Endothelial cell of umbilical vein (primary cell): Measurements from ENCODE around the gene TCEA2. TPM values are rescaled to one million over a fixed set of nuclear protein-coding genes. Genes with fewer than 3 reads are reported as not detected.

Experiments
- BruUV-seq: library from RNA; stranded (reverse); fragments of 400-500 nt; replicated peaks from 2 replicates; lab custom pipeline; 2021; lab: Mats Ljungman, UMichigan
- CTCF ChIA-PET: fragments of 300-600, 350-600 bp; sonication (Branson Sonifier 250); formaldehyde crosslinking; loops from one replicate; lab custom pipeline; 2021; ENCODE audit warnings: antibody characterized with exemption, inconsistent platforms; lab: Charles Lee
- POLR2A ChIA-PET: fragments of 300-600, 350-600 bp; sonication (Branson Sonifier 250); formaldehyde crosslinking; loops from one replicate; lab custom pipeline; 2021; ENCODE audit warnings: antibody characterized with exemption, inconsistent platforms; lab: Charles Lee
- DNase-seq: peaks from one replicate; pipeline ENCODE4 v3.0.0-alpha.2; 2011; ENCODE audit warnings: low read depth, low spot score
- FAIRE-seq: peaks from 2 replicates; lab custom pipeline; 2011; peaks lifted over from hg19 to GRCh38; lab: Jason Lieb, UNC
- H2AFZ ChIP-seq: 2 replicates; pipeline ENCODE4 v1.6.0; 2012; ENCODE audit warnings: low read depth, low read length, control low read depth, inconsistent platforms
- H3K27ac ChIP-seq: 2 replicates; pipeline ENCODE4 v1.5.1; 2011; ENCODE audit warnings: low read depth, mild to moderate bottlenecking, control low read depth, low read length, moderate library complexity; ENCODE audit not compliant: insufficient read depth
- H3K27me3 ChIP-seq, 2 experiments: 2 replicates each; pipeline versions ENCODE4 v1.6.0 to v1.6.1; 2011; ENCODE audit warnings: low read length in 2 of 2, mixed read lengths in 1 of 2; ENCODE audit not compliant: control insufficient read depth in 2 of 2, insufficient read depth in 2 of 2
- H3K36me3 ChIP-seq, 2 experiments: 2 replicates in 1 of 2; 3 replicates in 1 of 2; pipeline ENCODE4 v1.5.1; 2011; ENCODE audit warnings: low read length in 2 of 2, mild to moderate bottlenecking in 1 of 2, moderate library complexity in 1 of 2; ENCODE audit not compliant: control insufficient read depth in 2 of 2, insufficient read depth in 2 of 2; ENCODE audit errors: extremely low read depth in 1 of 2
- H3K4me1 ChIP-seq: 3 replicates; pipeline ENCODE4 v1.5.1; 2011; ENCODE audit warnings: mild to moderate bottlenecking, low read length; ENCODE audit not compliant: control insufficient read depth, insufficient read depth; ENCODE audit errors: extremely low read depth
- H3K4me2 ChIP-seq: 2 replicates; pipeline ENCODE4 v1.6.1; 2011; ENCODE audit warnings: low read length, control low read depth, mixed read lengths; ENCODE audit not compliant: insufficient read depth
- H3K4me3 ChIP-seq, 3 experiments: fragments of 200-600 bp in 1 of 3; sonication (generic), shearing (Covaris generic) in 1 of 3; replicated peaks in 1 of 3; 2 replicates each; pipeline ENCODE4 v1.5.1; 2011 to 2016; ENCODE audit warnings: control low read depth in 3 of 3, low read length in 3 of 3, mild to moderate bottlenecking in 2 of 3, inconsistent platforms in 1 of 3, low read depth in 1 of 3, moderate library complexity in 1 of 3; ENCODE audit not compliant: insufficient read depth in 1 of 3
- H3K79me2 ChIP-seq: 2 replicates; pipeline ENCODE4 v1.6.0; 2012; ENCODE audit warnings: low read length, inconsistent platforms; ENCODE audit not compliant: control insufficient read depth, insufficient read depth
- H3K9ac ChIP-seq: replicated peaks from 2 replicates; pipeline ENCODE3; 2011; ENCODE audit warnings: low read length, control low read depth; ENCODE audit not compliant: insufficient read depth; ENCODE audit errors: extremely low read depth
- H3K9me1 ChIP-seq: replicated peaks from 3 replicates; pipeline ENCODE4 v1.6.0; 2011; ENCODE audit warnings: mild to moderate bottlenecking, low read length; ENCODE audit not compliant: control insufficient read depth, insufficient read depth; ENCODE audit errors: extremely low read depth
- H3K9me3 ChIP-seq: replicated peaks from 2 replicates; pipeline ENCODE4 v1.5.1; 2012; ENCODE audit warnings: low read length, inconsistent platforms; ENCODE audit not compliant: control insufficient read depth, insufficient read depth
- H4K20me1 ChIP-seq: replicated peaks from 2 replicates; pipeline ENCODE3; 2011; ENCODE audit warnings: mild to moderate bottlenecking, low read length; ENCODE audit not compliant: control insufficient read depth, insufficient read depth; ENCODE audit errors: extremely low read depth
- CTCF ChIP-seq, 2 donors: IDR thresholded peaks; 1 replicate in 1 of 2; 2 replicates in 1 of 2; pipeline ENCODE4 v1.5.1; 2011; ENCODE audit warnings: low read length in 2 of 2, mild to moderate bottlenecking in 2 of 2, moderate library complexity in 2 of 2, control low read depth in 1 of 2, inconsistent platforms in 1 of 2, low read depth in 1 of 2; ENCODE audit not compliant: insufficient read depth in 1 of 2; ENCODE audit errors: extremely low read depth in 1 of 2
- EZH2 ChIP-seq: IDR thresholded peaks from 2 replicates; pipeline ENCODE4 v1.6.1; 2012; ENCODE audit warnings: borderline replicate concordance, low read depth, mild to moderate bottlenecking, moderate library complexity, low read length, inconsistent platforms; ENCODE audit not compliant: severe bottlenecking
- FOS ChIP-seq: IDR thresholded peaks from 2 replicates; pipeline ENCODE4 v1.6.1; 2011; ENCODE audit warnings: mild to moderate bottlenecking, low read length, moderate library complexity, borderline replicate concordance; ENCODE audit not compliant: insufficient read depth
- GATA2 ChIP-seq: IDR thresholded peaks from 2 replicates; pipeline ENCODE4 v1.7.0; 2011; ENCODE audit warnings: low read depth, mild to moderate bottlenecking, moderate library complexity, mixed read lengths, low read length; ENCODE audit not compliant: insufficient read length, insufficient read depth
- JUN ChIP-seq: IDR thresholded peaks from 2 replicates; pipeline ENCODE4 v1.6.1; 2011; ENCODE audit warnings: borderline replicate concordance, low read depth; ENCODE audit not compliant: insufficient read length, insufficient read depth
- MAX ChIP-seq: IDR thresholded peaks from 2 replicates; pipeline ENCODE4 v1.6.1; 2011; ENCODE audit not compliant: insufficient read depth, insufficient read length
- MYC ChIP-seq: IDR thresholded peaks from one replicate; pipeline ENCODE4 v1.6.1; 2011; ENCODE audit warnings: mild to moderate bottlenecking, low read depth, low read length
- POLR2A ChIP-seq: IDR thresholded peaks from 2 replicates; pipeline ENCODE4 v1.6.1; 2012; ENCODE audit warnings: low read depth, mild to moderate bottlenecking, control low read depth, low read length
- POLR2AphosphoS5 ChIP-seq: IDR thresholded peaks from 2 replicates; pipeline ENCODE4 v1.6.1; 2012; ENCODE audit warnings: low read depth, mild to moderate bottlenecking, control low read depth, low read length, moderate library complexity; ENCODE audit not compliant: insufficient read depth
- dilution Hi-C: fragments of 300-500 bp; cut with MboI; formaldehyde crosslinking; loops from one replicate; pipeline ENCODE4 v1.15.0; 2019; ENCODE audit warnings: low sequenced_read_pairs; ENCODE audit not compliant: extremely low pct_ligation_motif_present
- intact Hi-C: fragments of 100-400 bp; cut with micrococcal nuclease; formaldehyde crosslinking; loops from one replicate; pipeline ENCODE4 v1.10.0; 2022
- polyA plus RNA-seq, 4 experiments: library from polyadenylated mRNA; depleted of rRNA in 3 of 4; stranded (reverse) in 3 of 4; unstranded in 1 of 4; fragments of >200 nt; gene quantifications; 2 replicates each; pipeline versions ENCODE4 v1.2.1 to v1.2.3, GENCODE V29; 2011 to 2012; ENCODE audit warnings: missing spikeins in 1 of 4
- total RNA-seq: library from RNA; stranded (reverse); gene quantifications from 2 replicates; pipeline ENCODE4 v1.2.3, GENCODE V29; 2021

Gene TCEA2
- total and polyA plus RNA-seq, 2 donors (not counting 3 experiments of a cell fraction or from before 2014, with no cell fraction given): 53.1 to 65.5 TPM

- Histone ChIP-seq H3K9ac (no peak overlapping the region), H3K27ac (no peak overlapping the region), H3K27me3 (peaks cover 8 to 10% of the 10 kb centered on the region in 2 experiments), H3K9me3 (no peaks in the 10 kb centered on the region), H4K20me1 (no peaks in the 10 kb centered on the region), H3K36me3 (no peaks in the 10 kb centered on the region), H2AFZ (no peak overlapping the region), H3K79me2 (no peaks in the 10 kb centered on the region), H3K4me2 (no peak overlapping the region), H3K4me3 (no peak overlapping the region), H3K4me1 (no peaks in the 10 kb centered on the region), H3K9me1 (no peaks in the 10 kb centered on the region)
- no TSS peak for BruUV-seq
- TF ChIP-seq MYC: no peak
- no peak for TF ChIP-seq POLR2A
- no peak for TF ChIP-seq CTCF (IDR thresholded peaks at IDR 0.05; ENCODE audit: extremely low read depth in 1 of 2, insufficient read depth in 1 of 2, low read depth in 1 of 2, low read length in 2 of 2)
- no peak for TF ChIP-seq FOS
- no peak for TF ChIP-seq JUN
- no peak for TF ChIP-seq MAX
- TF ChIP-seq EZH2: no peak
- TF ChIP-seq POLR2AphosphoS5: no peak
- TF ChIP-seq GATA2: no peak
- POLR2A ChIA-PET: no interaction called here
- dilution Hi-C loops (no loop called here), intact Hi-C loops (no loop called here)
- CTCF ChIA-PET: no interaction called here
- FAIRE-seq (no peak), DNase-seq (no peak)
Observed at GRCh38 chr20:64096535-64096934, 33.5 kb downstream of the TCEA2 start.
